Hepatocyte (in vitro differentiated cells): ENCODE measurements around the gene SPINK1.

ENCODE experiments used
- EZH2 ChIP-seq: fragments of 200-600 bp; sonication (generic); IDR thresholded peaks from 2 replicates; pipeline ENCODE4 v1.6.1; 2016; ENCODE audit warnings: antibody characterized with exemption, mild to moderate bottlenecking, borderline replicate concordance
- TF ChIP-seq, protein P1 (sequence below): fragments of 200-600 bp; sonication (generic); IDR thresholded peaks from 2 replicates; pipeline ENCODE4 v1.5.1; 2016; ENCODE audit warnings: antibody characterized with exemption, mild to moderate bottlenecking; ENCODE audit not compliant: poor library complexity

DNA sequence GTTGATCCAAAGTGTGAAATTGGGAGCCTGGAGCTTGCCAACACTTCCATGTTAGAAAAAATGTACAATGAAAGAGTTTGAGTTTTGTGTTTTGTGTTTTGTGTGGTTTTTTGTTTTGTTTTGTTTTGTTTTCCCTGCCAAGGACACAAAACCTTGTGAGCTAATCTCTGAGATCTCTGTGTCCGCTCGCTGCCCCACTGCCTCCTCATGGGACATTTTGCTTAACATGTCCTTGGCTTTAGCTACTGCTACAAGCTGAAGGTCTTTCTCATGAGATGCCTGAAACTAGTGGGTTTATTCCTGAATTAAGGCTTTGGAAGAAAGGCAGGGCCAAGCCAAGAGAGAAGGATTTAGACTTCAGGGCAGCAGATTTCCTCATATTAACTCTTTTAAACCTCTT is 41.7 kb downstream of the SPINK1 start:
- TF ChIP-seq, protein P1, sequence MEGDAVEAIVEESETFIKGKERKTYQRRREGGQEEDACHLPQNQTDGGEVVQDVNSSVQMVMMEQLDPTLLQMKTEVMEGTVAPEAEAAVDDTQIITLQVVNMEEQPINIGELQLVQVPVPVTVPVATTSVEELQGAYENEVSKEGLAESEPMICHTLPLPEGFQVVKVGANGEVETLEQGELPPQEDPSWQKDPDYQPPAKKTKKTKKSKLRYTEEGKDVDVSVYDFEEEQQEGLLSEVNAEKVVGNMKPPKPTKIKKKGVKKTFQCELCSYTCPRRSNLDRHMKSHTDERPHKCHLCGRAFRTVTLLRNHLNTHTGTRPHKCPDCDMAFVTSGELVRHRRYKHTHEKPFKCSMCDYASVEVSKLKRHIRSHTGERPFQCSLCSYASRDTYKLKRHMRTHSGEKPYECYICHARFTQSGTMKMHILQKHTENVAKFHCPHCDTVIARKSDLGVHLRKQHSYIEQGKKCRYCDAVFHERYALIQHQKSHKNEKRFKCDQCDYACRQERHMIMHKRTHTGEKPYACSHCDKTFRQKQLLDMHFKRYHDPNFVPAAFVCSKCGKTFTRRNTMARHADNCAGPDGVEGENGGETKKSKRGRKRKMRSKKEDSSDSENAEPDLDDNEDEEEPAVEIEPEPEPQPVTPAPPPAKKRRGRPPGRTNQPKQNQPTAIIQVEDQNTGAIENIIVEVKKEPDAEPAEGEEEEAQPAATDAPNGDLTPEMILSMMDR = no peak
- TF ChIP-seq EZH2 = no peak
